Lung (tissue), 12 donors: ENCODE data around the gene PKP1. TPM values are rescaled to one million over a fixed set of nuclear protein-coding genes. Genes with fewer than 3 reads are reported as not detected.

Source experiments
- ATAC-seq: fragments of 200-7000 bp; cut with Tn5 transposase; one replicate; pipeline ENCODE4 v1.9.1; 2020; ENCODE audit warnings: moderate number of reproducible peaks; ENCODE audit not compliant: insufficient read depth, low FRiP score
- DNase-seq, 3 donors: peaks; one replicate each; pipeline ENCODE4 v3.0.0-alpha.2; 2013 to 2017
- H3K27ac ChIP-seq, 2 donors: one replicate each; pipeline ENCODE4 v1.5.1; 2013; ENCODE audit warnings: mild to moderate bottlenecking in 2 of 2, moderate library complexity in 2 of 2, control low read depth in 1 of 2, inconsistent platforms in 1 of 2, low read depth in 1 of 2, low read length in 1 of 2
- H3K27me3 ChIP-seq, 3 donors: one replicate each; pipeline ENCODE4 v1.5.1; 2013; ENCODE audit warnings: low read length in 2 of 3; ENCODE audit not compliant: control insufficient read depth in 3 of 3, insufficient read depth in 3 of 3
- H3K36me3 ChIP-seq, 4 donors: one replicate each; pipeline ENCODE4 v1.5.1; 2013; ENCODE audit warnings: low read length in 4 of 4, mild to moderate bottlenecking in 1 of 4, moderate library complexity in 1 of 4; ENCODE audit not compliant: control insufficient read depth in 4 of 4, insufficient read depth in 4 of 4
- H3K4me1 ChIP-seq, 5 donors: one replicate each; pipeline ENCODE4 v1.5.1; 2013; ENCODE audit warnings: low read length in 5 of 5, mild to moderate bottlenecking in 2 of 5, moderate library complexity in 1 of 5; ENCODE audit not compliant: control insufficient read depth in 5 of 5, insufficient read depth in 5 of 5
- H3K4me3 ChIP-seq: one replicate; pipeline ENCODE4 v1.5.1; 2013; ENCODE audit warnings: mild to moderate bottlenecking, control low read depth, moderate library complexity
- H3K9ac ChIP-seq, 2 donors: one replicate each; pipeline ENCODE4 v1.5.1; 2013; ENCODE audit warnings: low read length in 2 of 2, control low read depth in 1 of 2; ENCODE audit not compliant: insufficient read depth in 1 of 2
- H3K9me3 ChIP-seq, 4 donors: one replicate each; pipeline ENCODE4 v1.5.1; 2013; ENCODE audit warnings: low read length in 3 of 4, mild to moderate bottlenecking in 1 of 4, moderate library complexity in 1 of 4; ENCODE audit not compliant: control insufficient read depth in 4 of 4, insufficient read depth in 3 of 4
- WGBS, 2 donors: extraction: QIAGEN DNeasy Blood & Tissue Kit; methylation state at CpG; one replicate each; pipeline ENCODE4 v1.1.7; 2013; 5-methylcytosine and 5-hydroxymethylcytosine counted together
- polyA plus RNA-seq, 2 donors: library from polyadenylated mRNA; stranded (reverse); fragments of 200-250 nt; gene quantifications; one replicate each; pipeline ENCODE4 v1.2.1, GENCODE V29; 2013
- total RNA-seq, 2 donors: library from RNA; depleted of rRNA in 1 of 2; stranded (reverse); fragments of >200 nt in 1 of 2; gene quantifications; one replicate each; pipeline ENCODE4 v1.2.1, GENCODE V29; 2014 to 2021
- TF ChIP-seq, protein P1 (sequence below): IDR thresholded peaks from 2 replicates; pipeline ENCODE4 v1.5.1; 2012; ENCODE audit warnings: mild to moderate bottlenecking; ENCODE audit errors: control extremely low read depth, extremely low read depth
- donor health status: control.
- donor health status: control.
- donor health status: Bipolar disorder and iron deficiency.
- donor health status: healthy.
- donor health status: DM: yes; HTN: yes; CAD: no.

The PKP1 gene
- total and polyA plus RNA-seq, 4 donors = 0.88 to 14.2 (median 3.1) TPM

- no peak for ATAC-seq
- no peak overlapping the region for H3K9ac ChIP-seq
- no peak overlapping the region for H3K27ac ChIP-seq
- H3K27me3 ChIP-seq = peaks cover 0 to 5% (median 0%) of the 10 kb centered on the region in 3 donors
- peaks cover 0 to 7% (median 0%) of the 10 kb centered on the region in 5 donors for H3K4me1 ChIP-seq
- WGBS, 2 donors = 86 to 91% methylated on average over 13 of the region's 13 CpGs
- DNase-seq = no peak
- TF ChIP-seq, protein P1, sequence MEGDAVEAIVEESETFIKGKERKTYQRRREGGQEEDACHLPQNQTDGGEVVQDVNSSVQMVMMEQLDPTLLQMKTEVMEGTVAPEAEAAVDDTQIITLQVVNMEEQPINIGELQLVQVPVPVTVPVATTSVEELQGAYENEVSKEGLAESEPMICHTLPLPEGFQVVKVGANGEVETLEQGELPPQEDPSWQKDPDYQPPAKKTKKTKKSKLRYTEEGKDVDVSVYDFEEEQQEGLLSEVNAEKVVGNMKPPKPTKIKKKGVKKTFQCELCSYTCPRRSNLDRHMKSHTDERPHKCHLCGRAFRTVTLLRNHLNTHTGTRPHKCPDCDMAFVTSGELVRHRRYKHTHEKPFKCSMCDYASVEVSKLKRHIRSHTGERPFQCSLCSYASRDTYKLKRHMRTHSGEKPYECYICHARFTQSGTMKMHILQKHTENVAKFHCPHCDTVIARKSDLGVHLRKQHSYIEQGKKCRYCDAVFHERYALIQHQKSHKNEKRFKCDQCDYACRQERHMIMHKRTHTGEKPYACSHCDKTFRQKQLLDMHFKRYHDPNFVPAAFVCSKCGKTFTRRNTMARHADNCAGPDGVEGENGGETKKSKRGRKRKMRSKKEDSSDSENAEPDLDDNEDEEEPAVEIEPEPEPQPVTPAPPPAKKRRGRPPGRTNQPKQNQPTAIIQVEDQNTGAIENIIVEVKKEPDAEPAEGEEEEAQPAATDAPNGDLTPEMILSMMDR = no peak
- H3K9me3 ChIP-seq = no peaks in the 10 kb centered on the region
- no peaks in the 10 kb centered on the region for H3K36me3 ChIP-seq
- H3K4me3 ChIP-seq = no peak overlapping the region
Measured at GRCh38 chr1:201353186-201353940, 70.1 kb downstream of the PKP1 start.

- H3K9me3 ChIP-seq = no peaks in the 10 kb centered on the region
- peaks cover 0 to 8% (median 0%) of the 10 kb centered on the region in 5 donors for H3K4me1 ChIP-seq
- no peak overlapping the region for H3K4me3 ChIP-seq
- H3K27ac ChIP-seq = no peak overlapping the region
- TF ChIP-seq, protein P1 = no peak
- peaks cover 0 to 5% (median 0%) of the 10 kb centered on the region in 3 donors for H3K27me3 ChIP-seq
- no peak for ATAC-seq
- no peak overlapping the region for H3K9ac ChIP-seq
- no peaks in the 10 kb centered on the region for H3K36me3 ChIP-seq
- WGBS, 2 donors = 91 to 92% methylated on average over 9 of the region's 9 CpGs
- DNase-seq = no peak
Measured at GRCh38 chr1:201354151-201354900, 71.0 kb downstream of the PKP1 start.

- Histone ChIP-seq H3K4me3 (no peak overlapping the region), H3K9ac (no peak overlapping the region), H3K27me3 (peaks cover 0 to 5% (median 0%) of the 10 kb centered on the region in 3 donors), H3K36me3 (no peaks in the 10 kb centered on the region), H3K4me1 (peaks cover 0 to 8% (median 0%) of the 10 kb centered on the region in 5 donors), H3K27ac (no peak overlapping the region), H3K9me3 (no peaks in the 10 kb centered on the region)
- DNase-seq = no peak
- TF ChIP-seq, protein P1 = no peak
- ATAC-seq = no peak
- WGBS, 2 donors = 59 to 65% methylated on average over 4 of the region's 4 CpGs
Measured at GRCh38 chr1:201354901-201355295, 71.6 kb downstream of the PKP1 start.
